Gastrocnemius medialis (tissue), 4 donors: ENCODE results near the gene KDM4B.

Source experiments
- CTCF ChIP-seq, 5 experiments: fragments of 450-650 bp in 3 of 5; fragments of 200-600 bp in 2 of 5; sonication (generic) in 2 of 5; IDR thresholded peaks in 4 of 5; conservative IDR thresholded peaks in 1 of 5; 1 replicate in 4 of 5; 2 replicates in 1 of 5; pipeline ENCODE4 v1.5.1; 2016 to 2019; ENCODE audit warnings: antibody characterized with exemption in 5 of 5, mild to moderate bottlenecking in 3 of 5, moderate library complexity in 3 of 5
- POLR2A ChIP-seq, 2 donors: fragments of 450-650 bp; IDR thresholded peaks; one replicate each; pipeline ENCODE4 v1.6.1; 2017; ENCODE audit warnings: antibody characterized with exemption in 2 of 2, mild to moderate bottlenecking in 2 of 2, moderate library complexity in 2 of 2

GRCh38 chr19:5132698-5133651 is 164.1 kb downstream of the KDM4B start:
- no peak for TF ChIP-seq POLR2A (IDR thresholded peaks at IDR 0.05)
- TF ChIP-seq CTCF (IDR thresholded peaks at IDR 0.05 in 4 of 5, conservative IDR thresholded peaks at IDR 0.05 in 1 of 5), result no peak
